Thoracic aorta (tissue), 2 donors: ENCODE measurements around the gene PLEKHD1. TPM values are rescaled to one million over a fixed set of nuclear protein-coding genes. Genes with fewer than 3 reads are reported as not detected.

ENCODE experiments used
- ATAC-seq: fragments of 150-250 bp; one replicate; pipeline ENCODE4 v1.8.0; 2017; ENCODE audit warnings: low read depth; ENCODE audit not compliant: insufficient number of reproducible peaks, low FRiP score
- DNase-seq: peaks from one replicate; pipeline ENCODE4 v3.0.0-alpha.2; 2020; ENCODE audit warnings: low spot score
- H3K27ac ChIP-seq, 2 donors: fragments of 200-600 bp; sonication (generic); 1 replicate in 1 of 2; 2 replicates in 1 of 2; pipeline ENCODE4 v1.5.1; 2016; ENCODE audit warnings: mild to moderate bottlenecking in 2 of 2, moderate library complexity in 2 of 2
- H3K27me3 ChIP-seq: fragments of 200-600 bp; sonication (generic); replicated peaks from 2 replicates; pipeline ENCODE4 v1.6.0; 2016; ENCODE audit warnings: mild to moderate bottlenecking; ENCODE audit not compliant: insufficient read depth
- H3K36me3 ChIP-seq: fragments of 200-600 bp; sonication (generic); one replicate; pipeline ENCODE4 v1.5.1; 2016
- H3K4me1 ChIP-seq, 2 donors: fragments of 200-600 bp; sonication (generic); 1 replicate in 1 of 2; 2 replicates in 1 of 2; pipeline versions ENCODE4 v1.5.1 to v1.6.0; 2016; ENCODE audit warnings: low read depth in 2 of 2, mild to moderate bottlenecking in 1 of 2; ENCODE audit not compliant: control insufficient read depth in 1 of 2
- H3K4me3 ChIP-seq: fragments of 200-600 bp; sonication (generic); 2 replicates; pipeline ENCODE4 v1.5.1; 2016; ENCODE audit warnings: mild to moderate bottlenecking
- H3K9me3 ChIP-seq: fragments of 200-600 bp; sonication (generic); 2 replicates; pipeline ENCODE4 v1.5.1; 2016
- CTCF ChIP-seq: fragments of 200-600 bp; sonication (generic); IDR thresholded peaks from one replicate; pipeline ENCODE4 v1.5.1; 2019; ENCODE audit warnings: antibody characterized with exemption
- total RNA-seq, 2 donors: library from RNA; depleted of rRNA; stranded (reverse); fragments of >200 nt; gene quantifications; one replicate each; pipeline versions ENCODE4 v1.1.0 to v1.2.3, GENCODE V29; 2016

PLEKHD1 gene
- total RNA-seq, 2 donors from 2014 or later, result 0.14 to 0.49 TPM

- Histone ChIP-seq H3K4me3 (peak overlapping the region; percentile 61), H3K4me1 (peaks cover 21 to 33% of the 10 kb centered on the region in 2 donors), H3K36me3 (no peaks in the 10 kb centered on the region), H3K27me3 (no peaks in the 10 kb centered on the region), H3K9me3 (no peaks in the 10 kb centered on the region), H3K27ac (no peak overlapping the region)
- no peak for TF ChIP-seq CTCF
- no peak for DNase-seq
- ATAC-seq, result no peak
Observed at GRCh38 chr14:69573205-69573830, 88.8 kb downstream of the PLEKHD1 start.

GRCh38 chr14:69573831-69574262 lies 89.3 kb downstream of the PLEKHD1 start:
- DNase-seq, result no peak
- Histone ChIP-seq H3K36me3 (no peaks in the 10 kb centered on the region), H3K9me3 (no peaks in the 10 kb centered on the region), H3K4me1 (peaks cover 21 to 33% of the 10 kb centered on the region in 2 donors), H3K27me3 (no peaks in the 10 kb centered on the region), H3K27ac (no peak overlapping the region), H3K4me3 (peak overlapping the region; percentile 61)
- ATAC-seq, result no peak
- TF ChIP-seq CTCF, result no peak

- H3K27ac ChIP-seq, result no peak within 1 kb of the TSS
- H3K27me3 ChIP-seq, result no peaks in the 10 kb centered on the region
- no peaks in the 10 kb centered on the region for H3K36me3 ChIP-seq
- peak within 1 kb of the TSS; percentile 61 for H3K4me3 ChIP-seq
- no peaks in the 10 kb centered on the region for H3K9me3 ChIP-seq
- DNase-seq (no peak), ATAC-seq (no peak)
- TF ChIP-seq CTCF, result peak; percentile 67
- H3K4me1 ChIP-seq, result peaks cover 21 to 33% of the 10 kb centered on the region in 2 donors
Observed at GRCh38 chr14:69574263-69574953, 89.9 kb downstream of the PLEKHD1 start, which contains the start of gene CCDC177. Gene CCDC177 (minus strand): TSS chr14:69574871. CDS start chr14:69573622, 1,249 bp downstream.

GRCh38 chr14:69574954-69575295 lies 90.4 kb downstream of the PLEKHD1 start:
- no peak for TF ChIP-seq CTCF
- peak overlapping the region; percentile 61 for H3K4me3 ChIP-seq
- H3K27me3 ChIP-seq, result no peaks in the 10 kb centered on the region

GRCh38 chr14:69579476-69579875 lies 94.9 kb downstream of the PLEKHD1 start:
- no peak overlapping the region for H3K4me3 ChIP-seq
- H3K27me3 ChIP-seq, result no peaks in the 10 kb centered on the region
- H3K36me3 ChIP-seq, result no peaks in the 10 kb centered on the region
- no peak for TF ChIP-seq CTCF
- no peak overlapping the region for H3K27ac ChIP-seq
- no peaks in the 10 kb centered on the region for H3K9me3 ChIP-seq
- peaks cover 1 to 3% of the 10 kb centered on the region in 2 donors for H3K4me1 ChIP-seq
- DNase-seq, result no peak
- no peak for ATAC-seq

More at GRCh38 chr14:69574954-69575295, 90.4 kb downstream of the PLEKHD1 start:
- peaks cover 21 to 33% of the 10 kb centered on the region in 2 donors for H3K4me1 ChIP-seq
- no peaks in the 10 kb centered on the region for H3K9me3 ChIP-seq
- H3K36me3 ChIP-seq, result no peaks in the 10 kb centered on the region
- no peak overlapping the region for H3K27ac ChIP-seq
- DNase-seq, result no peak
- ATAC-seq, result no peak
